Activated CD8-positive, alpha-beta memory T cell treated with anti-CD3 and anti-CD28 coated beads, Interleukin-2, amount 50 U/mL, for 24 hours (primary cell): ENCODE measurements around the gene PPP1R2B.

Source experiments
- DNase-seq: peaks from one replicate; pipeline ENCODE4 v3.0.0-alpha.2; 2020; ENCODE audit errors: extremely low read depth

PPP1R2B gene

DNA sequence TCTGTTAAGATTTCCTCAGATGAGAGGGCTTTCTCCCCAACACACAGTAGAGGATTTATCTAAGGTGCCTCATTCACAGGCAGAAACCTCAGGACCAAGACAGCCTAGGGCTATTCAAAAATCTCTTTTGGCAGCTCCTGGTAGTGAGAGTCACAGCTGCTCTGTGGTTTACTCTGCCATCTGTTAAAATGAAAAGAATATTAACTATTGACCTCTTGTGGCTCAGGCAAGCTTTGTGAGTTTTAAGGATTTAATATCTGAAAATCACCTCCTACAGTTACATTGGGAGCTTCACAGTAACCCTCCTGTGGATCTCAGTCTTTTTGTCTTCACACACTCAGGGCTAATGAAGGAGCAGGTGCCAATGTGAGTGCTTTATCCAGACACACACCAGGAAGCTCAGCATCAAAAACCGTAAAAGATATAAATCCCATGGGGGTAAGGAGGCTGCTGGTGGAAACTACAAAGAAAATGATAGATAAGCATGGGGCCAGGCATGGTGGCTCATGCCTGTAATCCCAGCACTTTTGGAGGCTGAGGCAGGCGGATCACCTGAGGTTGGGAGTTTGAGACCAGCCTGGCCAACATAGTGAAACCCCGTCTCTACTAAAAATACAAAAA lies 29.7 kb downstream of the PPP1R2B start:
- DNase-seq, result no peak

- no peak for DNase-seq
Measured at GRCh38 chr5:156883316-156883875, 33.3 kb downstream of the PPP1R2B start.

GRCh38 chr5:156888520-156888919 lies 38.4 kb downstream of the PPP1R2B start:
- no peak for DNase-seq

DNA sequence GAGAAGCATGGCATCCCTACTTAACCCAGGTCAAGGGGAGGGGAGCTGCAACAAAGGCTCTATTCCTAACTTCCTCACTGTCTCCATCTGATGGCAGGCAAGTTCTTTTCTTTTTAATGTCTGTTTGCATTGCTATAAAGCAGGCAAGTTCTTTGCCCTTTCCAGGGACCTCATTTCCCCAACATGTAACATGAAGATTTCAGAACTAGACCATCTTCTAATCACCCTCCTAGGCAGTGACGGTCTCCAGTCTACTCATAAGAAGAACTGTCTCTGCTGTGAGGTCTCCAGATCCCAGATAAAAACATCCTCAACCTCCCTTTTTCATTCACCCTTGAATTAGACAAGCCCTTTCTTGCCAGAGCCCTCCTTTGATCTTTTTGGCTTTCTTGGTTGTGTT lies 42.1 kb downstream of the PPP1R2B start:
- DNase-seq, result no peak

GRCh38 chr5:156892864-156893263 lies 42.8 kb downstream of the PPP1R2B start:
- DNase-seq, result no peak

DNA sequence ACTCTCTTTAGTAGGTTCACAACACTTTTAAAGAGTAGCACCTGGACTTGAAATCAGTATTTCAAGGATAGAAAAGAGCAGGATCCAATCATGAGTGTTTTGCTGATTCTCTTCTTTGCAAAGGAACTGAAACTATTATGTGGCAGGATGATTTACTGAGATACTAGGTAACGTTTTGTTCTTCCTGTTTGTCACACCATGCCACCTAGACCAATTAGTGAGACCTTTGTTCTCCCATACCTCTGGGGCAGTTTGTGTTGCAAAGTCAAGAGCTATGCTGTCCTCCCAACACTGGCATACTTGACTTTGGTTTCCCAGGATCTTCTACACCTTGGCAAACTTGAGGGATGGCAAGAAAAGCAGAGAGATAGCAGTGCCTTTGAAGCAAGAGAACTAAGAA lies 43.4 kb downstream of the PPP1R2B start:
- no peak for DNase-seq

DNA sequence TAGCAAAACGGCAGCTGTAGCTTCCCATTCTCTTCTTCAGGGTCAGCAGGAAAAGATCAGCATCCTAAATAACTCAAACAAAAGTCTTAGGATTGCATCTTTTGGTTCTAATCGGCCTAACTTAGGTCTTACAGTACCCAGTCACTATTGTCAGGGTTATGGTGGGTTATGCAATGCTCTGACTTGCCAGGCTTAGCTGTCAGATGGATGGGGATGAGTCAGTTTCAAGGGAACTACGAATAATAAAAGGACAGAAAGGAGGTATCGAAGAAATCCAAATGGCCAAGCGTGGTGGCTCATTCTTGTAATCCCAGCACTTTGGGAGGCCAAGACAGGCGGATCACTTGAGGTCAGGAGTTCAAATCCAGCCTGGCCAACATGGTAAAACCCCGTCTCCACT lies 46.5 kb downstream of the PPP1R2B start:
- DNase-seq, result no peak
